ENCODE data around the gene TSPAN32.

Gene TSPAN32

DNA sequence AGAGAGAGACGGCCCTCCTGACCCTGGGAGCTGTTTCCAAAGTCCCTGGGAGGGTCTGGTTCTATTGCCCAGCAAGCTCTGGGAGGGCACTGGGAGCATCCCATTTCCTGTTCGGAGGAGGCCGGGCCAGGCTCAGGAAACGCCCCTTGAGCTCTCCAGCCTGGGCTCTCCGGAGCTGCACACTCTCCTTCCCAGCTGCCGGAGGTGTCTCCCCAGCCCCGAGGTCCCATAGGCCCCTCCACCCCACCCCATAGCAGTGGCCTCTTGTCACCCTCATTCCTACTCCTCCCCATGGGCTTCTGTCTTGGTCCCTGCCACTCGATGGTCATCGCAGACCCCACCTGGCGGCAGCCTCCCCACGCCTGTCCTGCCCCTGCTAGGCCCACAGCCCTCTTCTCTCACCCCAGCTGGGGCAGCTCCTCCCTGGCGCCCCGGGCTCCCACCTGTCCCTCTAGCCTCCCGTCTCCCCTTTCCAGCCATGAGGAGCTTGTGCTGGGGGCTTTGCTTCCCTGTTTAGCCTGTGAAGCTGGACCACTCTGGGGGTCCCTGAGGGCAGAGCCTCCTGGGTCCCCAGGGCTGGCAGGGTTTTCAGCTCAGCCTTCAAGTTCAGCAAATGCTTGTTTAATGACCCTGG, 2.8 kb downstream of the TSPAN32 start:
- no peak for DNase-seq
- ATAC-seq: no peak

DNA sequence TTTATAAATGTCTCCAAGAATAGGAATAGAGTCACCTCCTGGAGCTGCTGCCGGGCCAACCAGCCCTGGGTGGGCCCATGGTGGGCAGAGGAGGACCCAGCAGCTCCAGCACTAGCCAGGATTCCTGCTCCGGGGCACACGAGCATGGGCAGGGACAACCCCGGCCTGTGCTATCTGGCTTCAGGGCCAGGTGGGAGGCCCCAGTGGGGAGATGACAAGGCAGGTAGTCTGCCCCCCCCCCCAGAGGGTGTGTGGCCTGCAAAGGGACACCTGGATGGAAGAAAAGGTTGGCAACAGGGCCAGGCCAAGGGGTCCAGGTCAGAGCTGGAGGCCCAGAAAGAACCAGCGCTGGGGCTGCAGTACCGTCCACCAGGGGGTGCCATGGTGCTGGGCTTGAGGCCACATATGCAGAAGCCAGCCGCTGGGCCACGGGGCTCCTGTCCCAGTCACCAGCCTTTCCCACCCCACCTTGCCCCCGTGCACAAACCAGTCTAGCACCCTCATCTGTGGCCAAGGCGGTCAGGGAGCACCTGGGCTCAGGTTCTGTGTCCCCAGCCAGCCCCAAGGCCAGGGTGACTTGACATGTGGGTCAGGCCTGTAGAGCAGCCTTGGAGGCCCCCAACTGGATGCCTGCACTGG, 3.4 kb downstream of the TSPAN32 start:
- ATAC-seq: peak; percentile 41
- peak; percentile 95 for DNase-seq

DNA sequence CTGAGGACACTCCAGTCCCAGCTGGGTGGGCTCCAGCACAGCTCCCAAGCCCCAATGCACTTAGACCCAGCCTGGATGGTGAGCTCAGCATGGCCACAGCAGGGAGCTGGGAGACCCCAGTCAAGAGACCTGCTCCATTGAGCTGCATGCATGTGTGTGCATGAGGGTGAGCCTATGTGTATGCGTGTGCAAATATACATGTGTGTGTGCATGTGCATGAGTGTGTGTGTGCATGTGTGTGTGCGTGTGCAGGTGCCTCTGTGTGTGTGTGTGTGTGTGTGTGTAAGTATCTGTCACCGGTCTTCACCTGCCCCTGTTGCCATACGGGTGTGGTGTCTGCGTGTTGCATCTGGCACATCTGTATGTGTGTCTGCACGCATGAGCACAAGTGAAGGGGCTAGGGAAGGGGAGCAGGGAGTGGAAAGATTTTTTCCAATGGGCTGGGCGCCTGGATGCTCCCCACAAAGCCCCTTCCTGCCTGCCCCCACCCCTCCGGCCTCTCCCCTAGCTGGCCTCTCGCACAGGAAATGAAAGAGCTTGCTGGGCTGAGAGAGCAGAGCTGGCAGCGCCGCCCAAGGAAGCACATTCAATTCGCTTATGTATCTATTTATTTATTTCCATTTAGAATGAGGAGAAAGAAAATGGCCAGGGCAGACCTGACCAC, 4.1 kb downstream of the TSPAN32 start:
- no peak for ATAC-seq
- DNase-seq: peak; percentile 39

GRCh38 chr11:2306452-2306823, 4.6 kb downstream of the TSPAN32 start:
- DNase-seq (no peak), ATAC-seq (no peak)

DNA sequence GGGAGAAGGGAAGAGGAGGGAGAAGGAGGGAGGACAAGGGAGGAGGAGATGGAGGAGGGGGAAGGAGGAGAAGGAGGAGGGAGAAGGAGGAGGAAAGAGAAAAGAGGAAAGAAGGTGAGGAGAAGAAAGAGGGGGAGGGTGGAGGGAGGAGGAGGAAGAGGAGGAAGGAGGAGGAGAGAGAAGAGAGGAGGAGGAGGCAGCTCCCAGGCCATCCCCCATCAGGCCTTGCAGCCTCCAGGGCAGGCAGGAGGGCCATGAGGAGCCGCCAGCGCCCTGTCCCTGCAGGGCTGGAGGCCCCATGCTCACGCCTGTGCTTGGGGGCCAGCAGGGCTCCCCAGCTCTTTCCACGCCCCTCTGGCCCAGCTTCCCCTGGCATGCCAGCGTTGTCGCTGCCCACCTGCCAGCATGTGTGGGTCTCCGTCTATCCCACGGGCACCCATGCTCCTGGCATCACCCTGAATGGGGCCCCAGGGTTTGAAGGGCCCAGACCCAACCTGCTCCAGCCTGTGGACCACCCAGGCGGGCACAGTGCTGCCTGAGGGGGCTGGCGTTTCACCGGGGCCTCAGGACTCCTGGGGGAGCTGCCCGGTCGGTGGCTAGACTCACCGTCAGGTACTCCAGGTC, 5.2 kb downstream of the TSPAN32 start:
- no peak for ATAC-seq
- no peak for DNase-seq

GRCh38 chr11:2307501-2308331, 5.9 kb downstream of the TSPAN32 start:
- no peak for DNase-seq
- no peak for ATAC-seq

GRCh38 chr11:2308713-2309112, 6.9 kb downstream of the TSPAN32 start:
- no peak for DNase-seq
- no peak for ATAC-seq

- DNase-seq (no peak), ATAC-seq (no peak)
Observed at GRCh38 chr11:2309251-2310072, 7.6 kb downstream of the TSPAN32 start.

GRCh38 chr11:2310073-2310785, 8.4 kb downstream of the TSPAN32 start:
- DNase-seq (no peak), ATAC-seq (no peak)

DNA sequence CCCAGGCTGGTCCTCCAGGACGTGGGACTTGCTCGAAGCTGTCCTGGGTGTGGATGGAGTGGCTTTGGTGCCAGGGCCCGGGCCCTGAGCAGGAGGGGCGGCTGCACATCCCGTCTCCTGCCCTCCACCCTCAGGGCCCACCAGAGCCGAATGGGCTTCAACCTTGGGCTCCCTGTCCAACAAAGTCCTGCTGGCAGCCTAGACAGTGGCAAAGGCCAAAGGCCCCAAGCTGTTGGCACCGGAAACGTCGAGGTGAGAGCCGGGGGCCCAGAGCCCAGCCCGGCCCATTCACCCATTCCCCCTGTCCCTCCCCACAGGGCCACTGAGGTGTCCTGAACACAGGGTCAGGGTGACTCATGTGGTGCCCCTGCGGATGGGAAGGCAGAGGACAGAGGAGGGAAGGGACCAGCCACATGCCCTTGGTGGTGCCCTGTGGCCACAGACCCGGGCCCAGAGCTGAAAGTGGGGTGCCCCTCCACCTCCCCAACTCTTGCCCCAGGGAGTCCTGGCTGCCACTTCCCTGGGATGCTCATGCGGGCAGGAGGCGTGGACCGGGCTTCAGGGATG, 9.1 kb downstream of the TSPAN32 start:
- DNase-seq (no peak), ATAC-seq (no peak)

- DNase-seq (no peak), ATAC-seq (no peak)
Observed at GRCh38 chr11:2311353-2312133, 9.7 kb downstream of the TSPAN32 start.

DNA sequence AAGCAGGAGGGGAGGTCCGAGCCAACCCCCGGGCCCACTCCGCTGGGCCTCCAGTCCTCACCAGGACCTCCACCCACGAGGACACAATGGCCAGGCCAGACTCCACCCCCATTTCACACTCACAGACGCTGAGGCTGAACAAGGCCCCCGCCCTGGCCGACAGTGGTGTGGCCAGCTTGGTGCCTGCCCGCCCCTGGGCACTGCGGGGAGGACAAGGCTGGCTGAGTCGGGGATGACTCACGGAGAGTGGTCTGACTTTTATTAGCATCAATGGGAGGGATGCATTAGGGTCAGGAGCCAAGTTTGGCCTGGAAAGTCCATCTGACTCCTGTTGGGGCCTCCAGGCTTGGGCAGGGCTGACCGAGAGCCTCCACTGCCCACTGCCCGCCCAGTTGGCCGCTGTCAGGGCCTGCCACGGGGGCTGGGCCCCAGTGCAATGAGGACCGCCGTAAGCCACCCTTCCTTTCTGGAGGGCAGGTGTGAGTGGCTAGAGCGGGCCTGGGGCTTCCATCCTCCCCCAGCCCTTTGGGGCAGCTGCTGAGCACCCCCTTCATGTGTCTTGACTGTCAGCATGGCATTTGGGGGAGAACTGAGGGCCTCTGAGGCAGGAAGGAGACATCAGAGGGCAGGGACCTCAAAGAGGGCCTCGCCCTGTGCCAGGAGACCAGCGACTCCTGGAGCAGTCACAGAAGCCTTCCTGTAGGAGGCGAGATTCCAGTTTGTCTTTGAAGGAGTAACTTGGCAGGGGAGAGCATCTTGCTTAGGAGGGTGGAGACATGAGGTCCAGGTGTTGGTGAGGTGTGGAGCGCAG, 10.6 kb downstream of the TSPAN32 start:
- DNase-seq (no peak), ATAC-seq (no peak)

GRCh38 chr11:2313051-2313951, 11.5 kb downstream of the TSPAN32 start:
- no peak for DNase-seq
- no peak for ATAC-seq

DNA sequence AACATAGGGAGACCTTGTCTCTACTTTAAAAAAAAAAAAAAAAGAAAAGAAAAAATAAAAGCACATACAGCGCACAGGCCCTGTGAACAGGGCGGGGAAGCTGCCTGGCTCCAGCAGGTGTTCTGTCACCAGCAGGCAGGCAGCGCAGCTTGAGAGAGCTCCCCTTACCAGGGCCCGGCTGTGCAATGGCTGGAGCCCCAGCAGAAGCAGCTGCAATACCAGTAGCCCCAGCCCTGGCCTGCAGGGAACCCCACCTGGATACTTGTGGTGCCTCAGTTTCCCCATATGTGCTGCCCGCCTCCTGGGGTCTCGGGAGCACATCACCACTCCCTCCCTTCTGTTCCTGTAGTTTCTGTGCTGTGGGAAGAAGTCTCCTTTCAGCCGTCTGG, 12.3 kb downstream of the TSPAN32 start:
- no peak for ATAC-seq

DNA sequence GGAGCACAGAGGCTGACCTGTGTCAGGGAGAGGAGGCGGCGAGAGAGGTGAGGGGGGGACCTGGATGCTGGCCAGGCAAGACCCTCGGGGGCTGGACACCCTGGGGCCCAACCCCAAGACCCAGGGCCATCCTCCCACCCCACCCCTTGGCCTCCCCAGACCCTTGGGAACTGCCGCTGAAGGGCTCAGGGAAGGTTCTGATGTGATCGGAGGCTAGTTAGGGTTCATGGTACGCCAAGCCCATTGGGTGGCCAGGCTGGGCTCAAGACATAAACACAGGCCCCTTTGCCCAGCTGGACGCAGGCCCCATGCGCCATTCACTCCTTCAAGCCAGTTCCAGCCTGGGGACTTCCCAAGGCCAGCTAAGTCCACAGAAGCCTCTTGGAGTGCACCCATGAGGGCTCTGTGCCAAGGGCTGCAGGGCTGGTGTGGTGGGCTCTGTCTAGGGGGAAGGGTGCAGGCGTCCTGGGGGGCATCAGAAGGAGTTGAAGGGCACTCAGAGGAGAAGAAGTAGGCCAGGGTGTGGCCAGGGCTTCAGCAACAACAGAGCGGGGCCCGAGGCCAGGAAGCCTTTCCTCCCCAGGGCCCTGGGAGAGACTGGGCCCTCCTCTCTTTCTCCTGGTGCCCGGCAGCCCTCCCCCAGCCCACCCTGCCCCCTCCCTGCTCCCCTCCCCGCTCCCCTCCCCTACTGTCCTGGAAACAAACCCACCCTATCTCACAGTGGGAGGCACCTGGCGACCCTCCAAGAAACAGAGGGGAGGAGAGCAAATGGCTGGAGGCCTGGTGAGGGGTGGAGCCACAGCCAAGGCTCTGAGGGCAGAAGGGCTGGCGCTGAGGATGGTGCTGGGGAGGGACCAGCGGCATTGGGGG, 12.9 kb downstream of the TSPAN32 start:
- ATAC-seq: no peak
- no peak for DNase-seq

More for the DNA sequence above, 12.3 kb downstream of the TSPAN32 start:
- no peak for DNase-seq

GRCh38 chr11:2315395-2316168, 13.8 kb downstream of the TSPAN32 start:
- no peak for DNase-seq
- ATAC-seq: no peak

Data from stimulated activated naive CD8-positive, alpha-beta T cell treated with anti-CD3 and anti-CD28 coated beads, Interleukin-15, Interleukin-2, amounts not matched to agents 100 U/mL and 50 U/mL, for 24 hours (primary cell).